CD4-positive, alpha-beta T cell treated with Interferon gamma for 1 hour (primary cell): ENCODE measurements around the gene RGMA.

Experiments
- DNase-seq: peaks from one replicate; pipeline ENCODE4 v3.0.0-alpha.2; 2020

Gene RGMA

GRCh38 chr15:93088981-93089726 is at the start of gene RGMA:
RGMA (minus strand) TSS chr15:93089211; CDS start chr15:93088932, 279 bp downstream.
- no peak for DNase-seq

GRCh38 chr15:93136606-93137005 is 47.6 kb upstream of the RGMA start:
- DNase-seq: no peak

- DNase-seq: no peak
Measured at GRCh38 chr15:93135997-93136397, 47.0 kb upstream of the RGMA start.

- DNase-seq: no peak
Measured at GRCh38 chr15:93135459-93135858, 46.4 kb upstream of the RGMA start.

GRCh38 chr15:93131485-93132095 is 42.6 kb upstream of the RGMA start:
- DNase-seq: no peak

GRCh38 chr15:93129702-93130488 is 40.9 kb upstream of the RGMA start:
- no peak for DNase-seq

- no peak for DNase-seq
Measured at GRCh38 chr15:93127286-93127685, 38.3 kb upstream of the RGMA start.

GRCh38 chr15:93126599-93126998 is 37.6 kb upstream of the RGMA start:
- DNase-seq: no peak

GRCh38 chr15:93126148-93126547 is 37.1 kb upstream of the RGMA start:
- no peak for DNase-seq

GRCh38 chr15:93124126-93124525 is 35.1 kb upstream of the RGMA start:
- no peak for DNase-seq

- no peak for DNase-seq
Measured at GRCh38 chr15:93121973-93122910, 33.2 kb upstream of the RGMA start.

- DNase-seq: no peak
Measured at GRCh38 chr15:93121107-93121506, 32.1 kb upstream of the RGMA start.

GRCh38 chr15:93118904-93119303 is 29.9 kb upstream of the RGMA start:
- no peak for DNase-seq

GRCh38 chr15:93111451-93111850 is 22.4 kb upstream of the RGMA start:
- no peak for DNase-seq

- no peak for DNase-seq
Measured at GRCh38 chr15:93110502-93111040, 21.6 kb upstream of the RGMA start.

- DNase-seq: no peak
Measured at GRCh38 chr15:93109336-93110102, 20.5 kb upstream of the RGMA start.

GRCh38 chr15:93107646-93108045 is 18.6 kb upstream of the RGMA start:
- DNase-seq: no peak

GRCh38 chr15:93105485-93105884 is 16.5 kb upstream of the RGMA start:
- no peak for DNase-seq

GRCh38 chr15:93103823-93104222 is 14.8 kb upstream of the RGMA start:
- no peak for DNase-seq

- no peak for DNase-seq
Measured at GRCh38 chr15:93102211-93102610, 13.2 kb upstream of the RGMA start.

GRCh38 chr15:93093765-93094164 is 4.8 kb upstream of the RGMA start:
- no peak for DNase-seq

GRCh38 chr15:93091465-93091864 is 2.5 kb upstream of the RGMA start:
- no peak for DNase-seq
